D721Med (cell line): ENCODE data around the gene SF1.

ENCODE experiments used
- DNase-seq: peaks from one replicate; pipeline ENCODE4 v3.0.0; 2011; ENCODE audit warnings: low spot score; ENCODE audit not compliant: insufficient read length
- FAIRE-seq: peaks from 2 replicates; lab custom pipeline; 2011; peaks lifted over from hg19 to GRCh38; lab: Jason Lieb, UNC
- TF ChIP-seq, protein P1 (sequence below): IDR thresholded peaks from 2 replicates; pipeline ENCODE4 v1.5.1; 2012; ENCODE audit warnings: mild to moderate bottlenecking, control low read depth; ENCODE audit not compliant: insufficient read depth; ENCODE audit errors: missing control alignments

SF1 gene

DNA sequence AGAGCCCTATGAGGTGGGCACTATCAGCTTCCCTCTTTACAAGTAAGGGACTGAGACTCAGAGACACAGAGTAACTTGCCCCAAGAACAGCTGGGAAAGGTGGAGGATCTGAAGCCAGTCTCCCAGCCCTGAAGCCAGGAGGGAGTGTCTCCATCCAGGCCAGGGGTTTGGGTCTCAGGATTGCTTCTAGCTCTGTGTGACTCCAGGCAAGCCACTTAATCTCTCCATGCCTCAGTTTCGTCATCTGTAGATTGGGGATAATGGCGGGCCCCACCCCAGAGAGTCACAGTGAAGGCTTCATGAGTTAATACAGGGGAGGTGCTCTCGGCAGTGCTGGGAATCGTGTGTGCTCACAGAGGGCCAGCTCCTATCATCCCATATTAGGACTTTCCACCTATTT is 14.1 kb upstream of the SF1 start:
- TF ChIP-seq, protein P1, sequence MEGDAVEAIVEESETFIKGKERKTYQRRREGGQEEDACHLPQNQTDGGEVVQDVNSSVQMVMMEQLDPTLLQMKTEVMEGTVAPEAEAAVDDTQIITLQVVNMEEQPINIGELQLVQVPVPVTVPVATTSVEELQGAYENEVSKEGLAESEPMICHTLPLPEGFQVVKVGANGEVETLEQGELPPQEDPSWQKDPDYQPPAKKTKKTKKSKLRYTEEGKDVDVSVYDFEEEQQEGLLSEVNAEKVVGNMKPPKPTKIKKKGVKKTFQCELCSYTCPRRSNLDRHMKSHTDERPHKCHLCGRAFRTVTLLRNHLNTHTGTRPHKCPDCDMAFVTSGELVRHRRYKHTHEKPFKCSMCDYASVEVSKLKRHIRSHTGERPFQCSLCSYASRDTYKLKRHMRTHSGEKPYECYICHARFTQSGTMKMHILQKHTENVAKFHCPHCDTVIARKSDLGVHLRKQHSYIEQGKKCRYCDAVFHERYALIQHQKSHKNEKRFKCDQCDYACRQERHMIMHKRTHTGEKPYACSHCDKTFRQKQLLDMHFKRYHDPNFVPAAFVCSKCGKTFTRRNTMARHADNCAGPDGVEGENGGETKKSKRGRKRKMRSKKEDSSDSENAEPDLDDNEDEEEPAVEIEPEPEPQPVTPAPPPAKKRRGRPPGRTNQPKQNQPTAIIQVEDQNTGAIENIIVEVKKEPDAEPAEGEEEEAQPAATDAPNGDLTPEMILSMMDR = no peak
- no peak for FAIRE-seq
- no peak for DNase-seq

DNA sequence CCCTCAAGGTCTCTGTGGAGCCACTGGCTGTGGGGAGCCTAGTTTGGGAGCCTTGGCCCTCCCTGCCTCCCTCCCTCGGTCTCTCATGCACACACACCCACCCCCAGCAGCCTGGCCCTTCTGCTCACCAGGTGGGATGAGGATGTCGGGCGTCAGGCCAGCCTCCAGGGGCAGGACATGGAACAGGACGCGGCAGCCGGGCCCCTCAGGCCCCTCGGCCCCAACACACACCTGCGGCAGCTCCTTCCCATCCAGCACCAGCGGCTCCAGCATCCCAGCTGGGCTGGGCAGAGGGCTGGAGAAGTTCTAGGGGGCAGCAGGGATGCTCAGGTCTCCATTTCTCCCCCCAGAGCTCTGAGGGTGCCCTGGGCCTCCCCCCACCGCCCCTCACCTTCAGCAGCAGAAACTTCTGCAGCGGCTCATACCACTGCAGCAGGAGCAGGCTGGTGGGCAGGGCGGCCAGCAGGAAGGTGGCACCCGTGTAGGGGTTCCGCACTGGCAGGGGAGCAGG is 13.5 kb upstream of the SF1 start:
- no peak for FAIRE-seq
- DNase-seq = no peak
- TF ChIP-seq, protein P1 = no peak

DNA sequence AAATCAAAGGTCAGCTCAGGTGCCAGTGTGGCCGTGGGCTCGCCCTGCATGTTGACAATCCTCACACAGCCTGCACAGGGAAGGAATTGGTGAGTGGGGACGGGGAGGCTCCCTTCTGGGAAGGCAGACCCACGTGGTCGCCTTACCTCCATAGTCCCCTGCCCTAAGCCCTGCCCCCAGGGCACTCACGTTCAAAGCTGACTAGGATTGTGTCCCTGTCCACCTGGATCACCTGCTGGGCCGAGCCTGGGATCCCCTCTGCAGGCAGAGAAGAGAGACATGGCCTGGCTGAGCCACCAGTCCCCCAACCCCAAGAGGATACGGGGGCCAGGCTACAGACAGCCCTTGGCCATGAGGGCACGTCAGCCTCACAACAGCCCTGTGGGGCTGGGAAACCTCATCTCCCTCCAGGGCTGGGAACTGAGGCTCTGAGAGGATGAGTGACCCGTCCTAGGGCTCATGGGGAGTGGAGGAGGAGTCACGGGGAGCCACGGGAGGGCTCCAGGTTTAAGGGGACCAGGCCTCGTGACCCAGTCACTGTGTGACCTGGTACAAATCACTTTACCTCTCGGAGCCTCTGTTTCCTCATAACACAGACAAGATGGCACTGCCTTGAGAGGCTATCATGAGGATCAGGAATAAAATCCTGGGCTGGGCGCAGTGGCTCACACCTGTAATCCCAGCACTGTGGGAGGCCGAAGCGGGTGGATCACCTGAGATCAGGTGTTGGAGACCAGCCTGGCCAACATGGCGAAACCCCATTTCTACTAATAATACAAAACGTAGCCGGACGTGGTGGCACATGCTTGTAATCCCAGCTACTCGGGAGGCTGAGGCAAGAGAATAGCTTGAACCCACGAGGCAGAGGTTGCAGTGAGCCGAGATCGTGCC is 12.1 kb upstream of the SF1 start:
- FAIRE-seq (no peak), DNase-seq (no peak)
- TF ChIP-seq, protein P1 = no peak

DNA sequence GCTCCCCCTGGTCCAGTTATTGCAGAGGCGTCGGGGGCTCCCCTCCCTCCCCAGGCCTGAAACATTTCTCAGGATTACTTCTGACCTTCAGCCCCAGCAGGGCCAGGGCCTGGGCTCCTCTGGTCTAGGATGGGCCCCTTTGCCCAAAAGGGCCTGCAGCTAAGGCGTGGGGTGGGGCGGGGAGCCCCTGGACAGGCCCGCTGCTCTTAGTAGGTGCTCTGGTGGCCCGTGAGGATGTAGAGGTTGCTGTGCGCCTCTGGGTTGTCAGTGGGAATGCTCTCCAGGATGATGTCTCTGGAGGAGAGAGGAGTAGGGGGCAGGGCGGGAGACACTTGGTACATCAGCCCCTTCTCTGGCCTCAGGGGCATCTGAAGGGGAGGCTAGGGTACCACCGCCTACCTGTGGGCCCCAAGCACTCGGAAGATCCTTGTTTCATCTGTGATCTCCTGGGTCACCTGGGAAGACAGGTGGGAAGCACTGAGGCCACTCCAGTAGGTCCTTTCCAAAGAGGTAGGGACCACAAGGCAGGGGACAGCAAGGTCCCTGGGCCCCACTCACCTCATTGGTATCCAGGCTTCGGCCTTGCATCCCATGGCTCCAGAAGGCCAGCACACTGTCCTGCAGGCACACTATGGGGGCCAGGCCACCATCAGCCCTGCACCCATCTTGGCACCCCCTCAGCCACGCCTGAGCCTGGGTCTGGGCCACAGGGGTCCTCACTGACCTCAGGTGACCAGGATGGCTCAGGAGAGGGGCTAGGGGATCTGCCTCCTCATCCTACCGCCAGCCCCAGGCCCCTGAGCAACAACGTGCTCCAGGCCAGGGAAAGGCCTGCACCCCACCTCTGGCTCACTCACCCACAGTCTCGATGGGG is 11.2 kb upstream of the SF1 start:
- TF ChIP-seq, protein P1 = no peak
- FAIRE-seq (no peak), DNase-seq (no peak)

DNA sequence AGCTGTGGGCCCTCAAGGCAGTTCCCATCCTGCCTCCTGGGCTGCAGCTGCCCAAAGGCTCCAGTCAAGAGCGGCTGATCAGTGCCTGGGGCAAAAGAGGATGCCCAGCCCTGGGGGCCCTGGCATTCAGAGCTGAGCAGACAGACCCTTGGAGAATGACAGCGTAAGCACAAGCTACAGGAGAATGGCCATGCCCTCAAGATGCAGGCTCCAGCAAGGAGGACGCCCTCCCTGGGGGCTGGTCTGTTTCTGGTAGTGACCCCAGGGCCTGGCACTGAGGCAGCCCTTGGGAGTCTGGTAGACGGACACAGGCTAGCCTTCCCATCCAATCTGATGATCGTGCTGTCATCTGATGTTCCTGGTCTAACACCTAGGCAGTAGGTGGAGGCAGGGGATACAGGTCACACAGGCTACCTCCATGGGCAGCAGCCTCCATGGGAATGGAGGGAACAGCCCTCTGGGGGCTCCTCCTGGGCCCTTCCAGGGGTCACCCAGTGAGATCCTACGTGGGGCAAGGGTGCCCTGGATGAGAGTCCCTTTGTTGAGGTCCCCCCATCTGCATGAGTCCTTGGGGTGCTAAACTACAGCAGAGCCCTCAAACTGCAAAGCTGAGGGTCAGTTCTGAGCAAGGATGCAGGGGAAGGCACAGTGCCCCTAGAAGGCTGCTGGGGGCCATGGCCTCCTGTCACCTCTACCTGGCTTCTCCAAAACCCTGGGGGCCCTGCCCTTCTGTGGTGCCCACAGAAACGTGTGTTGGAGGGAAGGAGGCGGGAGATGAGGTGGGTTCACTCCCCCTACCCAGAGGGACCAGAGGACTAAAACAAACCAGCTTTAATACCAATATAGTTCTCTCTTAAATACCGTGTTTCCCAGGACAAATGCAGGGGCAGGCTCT is 10.2 kb upstream of the SF1 start:
- FAIRE-seq (no peak), DNase-seq (no peak)
- TF ChIP-seq, protein P1 = no peak

DNA sequence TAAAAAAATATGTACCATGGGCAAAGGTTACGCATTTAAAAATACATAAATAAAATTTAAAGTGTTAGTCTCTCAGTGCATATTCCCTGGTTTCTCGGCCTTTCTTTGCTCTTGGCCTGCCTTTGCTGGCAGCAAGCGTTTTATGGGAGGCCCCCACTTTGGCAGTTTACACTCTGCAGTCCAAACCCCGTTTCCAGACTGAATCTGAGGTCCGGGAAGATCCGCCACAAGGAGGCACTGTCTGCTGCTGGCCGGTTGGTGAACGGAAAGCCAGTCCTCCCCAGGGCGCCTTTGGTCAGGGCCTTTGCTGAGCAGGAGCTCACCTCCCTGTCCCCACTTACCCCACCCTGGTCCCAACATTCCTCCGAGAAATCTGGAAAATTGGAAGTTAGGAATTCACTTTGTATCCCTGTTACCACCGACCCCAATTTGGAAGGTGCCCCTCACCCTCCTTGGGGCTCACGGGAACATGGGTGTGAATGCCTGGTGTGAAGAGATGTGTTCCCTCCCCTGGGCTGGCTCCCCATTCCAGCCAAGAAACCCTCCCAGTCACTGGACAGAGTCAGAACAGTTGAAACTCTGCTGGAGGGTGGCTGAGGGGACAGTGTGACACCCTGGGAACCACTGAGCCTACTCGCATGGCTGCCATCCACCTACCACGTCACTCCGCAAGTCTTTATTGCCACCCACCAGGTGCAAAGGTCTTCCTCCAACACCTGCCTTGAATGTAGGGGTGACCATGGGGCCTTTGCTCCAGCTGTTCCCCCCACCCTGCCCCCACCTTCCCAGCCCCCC is 9.4 kb upstream of the SF1 start:
- peak; percentile 75 for DNase-seq
- TF ChIP-seq, protein P1 = peak; percentile 53
- FAIRE-seq = no peak
